GM10248 (cell line): ENCODE results near the gene MYADM.
"Not testable (repeated sequence)": the region's sequence is repeated elsewhere in the genome, so short reads cannot be mapped to it uniquely, and the experiment has no call there.

ENCODE experiments used
- CTCF ChIA-PET: fragments of 300-600 bp; sonication (Branson Sonifier 250); formaldehyde crosslinking; extraction: SDS; loops from one replicate; lab custom pipeline; 2021; ENCODE audit warnings: antibody characterized with exemption; lab: Yijun Ruan, JAX
- POLR2A ChIA-PET: fragments of 350-650 bp; sonication (Branson Sonifier 250); formaldehyde crosslinking; extraction: SDS; loops from one replicate; lab custom pipeline; 2020; ENCODE audit warnings: antibody characterized with exemption; lab: Yijun Ruan, JAX
- DNase-seq: peaks from one replicate; pipeline ENCODE4 v3.0.0; 2012; ENCODE audit errors: extremely low spot score
- TF ChIP-seq, protein P1 (sequence below): IDR thresholded peaks from 2 replicates; pipeline ENCODE4 v1.5.1; 2012; ENCODE audit warnings: mild to moderate bottlenecking, low read depth; ENCODE audit errors: extremely low read depth, missing control alignments, control extremely low read depth

Gene MYADM

GRCh38 chr19:53868091-53868891 is 608 bp downstream of the MYADM start:
- no peak for DNase-seq
- CTCF ChIA-PET, result interaction anchor here (0.7 to 1.0 kb wide), 2 partner anchors 15 to 161 kb away, joined by 3 to 6 read pairs; no protein-coding TSS in a partner anchor
- TF ChIP-seq, protein P1, sequence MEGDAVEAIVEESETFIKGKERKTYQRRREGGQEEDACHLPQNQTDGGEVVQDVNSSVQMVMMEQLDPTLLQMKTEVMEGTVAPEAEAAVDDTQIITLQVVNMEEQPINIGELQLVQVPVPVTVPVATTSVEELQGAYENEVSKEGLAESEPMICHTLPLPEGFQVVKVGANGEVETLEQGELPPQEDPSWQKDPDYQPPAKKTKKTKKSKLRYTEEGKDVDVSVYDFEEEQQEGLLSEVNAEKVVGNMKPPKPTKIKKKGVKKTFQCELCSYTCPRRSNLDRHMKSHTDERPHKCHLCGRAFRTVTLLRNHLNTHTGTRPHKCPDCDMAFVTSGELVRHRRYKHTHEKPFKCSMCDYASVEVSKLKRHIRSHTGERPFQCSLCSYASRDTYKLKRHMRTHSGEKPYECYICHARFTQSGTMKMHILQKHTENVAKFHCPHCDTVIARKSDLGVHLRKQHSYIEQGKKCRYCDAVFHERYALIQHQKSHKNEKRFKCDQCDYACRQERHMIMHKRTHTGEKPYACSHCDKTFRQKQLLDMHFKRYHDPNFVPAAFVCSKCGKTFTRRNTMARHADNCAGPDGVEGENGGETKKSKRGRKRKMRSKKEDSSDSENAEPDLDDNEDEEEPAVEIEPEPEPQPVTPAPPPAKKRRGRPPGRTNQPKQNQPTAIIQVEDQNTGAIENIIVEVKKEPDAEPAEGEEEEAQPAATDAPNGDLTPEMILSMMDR, result no peak
- POLR2A ChIA-PET, result interaction anchor here (0.5 to 2.1 kb wide), 4 partner anchors 9 to 269 kb away, joined by 5 to 9 read pairs (median 6); partner anchors contain the start of gene CNOT3

DNA sequence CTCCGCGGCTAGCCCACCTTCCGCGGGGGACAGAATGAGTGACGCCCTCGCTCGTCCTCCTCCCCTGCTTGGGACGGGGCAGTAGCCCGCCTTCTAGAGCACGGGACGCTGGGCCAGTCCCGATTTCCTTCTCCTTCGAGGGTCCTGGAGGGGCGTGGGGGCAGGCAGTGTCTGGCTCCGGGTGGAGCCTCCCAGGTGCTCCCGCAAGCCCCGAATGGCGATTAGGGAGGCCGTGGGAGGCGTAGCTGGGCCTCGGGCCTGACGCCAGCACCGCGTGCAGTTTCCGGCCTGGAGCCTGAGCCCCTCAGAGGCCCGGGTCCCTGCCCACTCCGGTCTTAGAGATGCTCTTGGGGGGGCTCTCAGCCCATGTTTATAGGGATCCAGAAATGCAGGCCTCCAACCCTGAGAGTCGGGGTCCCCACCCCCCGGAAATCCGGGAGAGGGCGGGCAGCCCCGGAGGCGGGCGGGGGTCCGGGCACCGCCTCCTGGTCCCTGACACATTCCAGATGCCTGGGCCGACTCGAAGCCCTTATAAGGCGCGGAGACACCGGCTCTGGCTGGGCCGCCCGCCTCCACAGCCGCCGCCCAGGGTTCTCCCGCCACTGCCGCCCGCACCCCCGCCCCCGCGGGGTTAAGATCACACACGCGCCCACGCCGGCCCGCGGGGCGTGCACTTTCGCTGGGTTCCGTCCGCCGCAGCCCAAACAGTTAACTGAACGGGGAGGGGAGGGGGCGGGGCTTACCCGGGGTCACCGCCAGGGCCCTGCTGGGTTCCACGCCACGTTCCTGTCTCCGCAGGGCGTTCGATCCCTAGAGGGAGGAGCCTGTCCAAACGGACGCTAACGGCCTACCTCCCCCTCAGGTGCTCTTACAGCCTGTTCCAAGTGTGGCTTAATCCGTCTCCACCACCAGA is 1.5 kb downstream of the MYADM start:
- ChIA-PET POLR2A (interaction anchor here (1.6 to 2.1 kb wide), 2 partner anchors 8 to 268 kb away, joined by 5 to 9 read pairs; partner anchors contain the start of gene CNOT3), CTCF (no interaction called here)
- DNase-seq, result peak; percentile 84
- TF ChIP-seq, protein P1, result no peak

- DNase-seq, POLR2A ChIA-PET: not testable (repeated sequence)
- CTCF ChIA-PET, result interaction anchor here (1.7 to 2.0 kb wide), 2 partner anchors 12 to 17 kb away, joined by 5 to 6 read pairs; partner anchors contain the start of gene PRKCG
These were observed 2.3 kb downstream of the MYADM start for GRCh38 chr19:53869805-53870484.

DNA sequence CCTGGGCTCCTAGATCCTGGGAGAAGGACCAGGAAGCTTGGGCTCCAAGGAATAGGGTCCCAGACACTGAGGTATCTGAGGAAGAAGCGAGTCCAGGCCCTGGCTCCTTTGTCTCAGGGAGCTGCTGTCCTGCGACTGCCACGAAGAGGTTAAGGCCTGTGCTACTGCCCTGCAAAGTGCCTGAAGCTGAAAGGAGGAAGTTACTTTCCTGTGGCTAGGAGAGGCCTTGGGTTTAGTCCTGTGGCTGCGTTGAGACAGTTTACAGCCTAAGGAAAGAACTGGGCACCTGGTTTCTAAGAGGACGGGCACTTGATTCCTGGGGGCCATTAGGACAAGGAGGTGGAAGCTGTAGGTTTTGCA is 2.8 kb downstream of the MYADM start:
- DNase-seq, result no peak
- TF ChIP-seq, protein P1, result no peak
- ChIA-PET POLR2A (no interaction called here), CTCF (interaction anchor here (1.7 to 2.0 kb wide), 2 partner anchors 11 to 18 kb away, joined by 5 to 6 read pairs; partner anchors contain the start of gene PRKCG)

- POLR2A ChIA-PET, result interaction anchor here (0.5 kb wide), 1 partner anchor 1753 kb away, joined by 8 read pairs; the partner anchor contains the start of gene ZNF784
- CTCF ChIA-PET, result interaction anchor here (1.7 to 2.0 kb wide), 2 partner anchors 10 to 19 kb away, joined by 5 to 6 read pairs; partner anchors contain the start of gene PRKCG
- TF ChIP-seq, protein P1, result no peak
- DNase-seq, result no peak
These were observed 3.8 kb downstream of the MYADM start for GRCh38 chr19:53871454-53871853.

- CTCF ChIA-PET, result interaction anchor here (1.3 to 1.5 kb wide), 2 partner anchors 9 to 25 kb away, joined by 3 to 4 read pairs; partner anchors contain the start of gene PRKCG
- POLR2A ChIA-PET, result interaction anchor here (0.7 kb wide), 1 partner anchor 10 kb away, joined by 3 read pairs; no protein-coding TSS in a partner anchor
- TF ChIP-seq, protein P1, result no peak
- no peak for DNase-seq
These were observed 5.1 kb downstream of the MYADM start for GRCh38 chr19:53872762-53873161.
